Keratinocyte (primary cell): ENCODE results near the gene CHI3L1. TPM values are rescaled to one million over a fixed set of nuclear protein-coding genes. Genes with fewer than 3 reads are reported as not detected.
A peak's percentile ranks its signal among the peaks of the same experiment; 100 is the strongest.

Experiments
- DNase-seq: peaks from one replicate; pipeline ENCODE4 v3.0.0-alpha.2; 2011; ENCODE audit warnings: low read depth, missing footprints, low spot score
- FAIRE-seq: peaks from 2 replicates; lab custom pipeline; 2011; peaks lifted over from hg19 to GRCh38; lab: Jason Lieb, UNC
- H2AFZ ChIP-seq: 2 replicates; pipeline ENCODE4 v1.6.0; 2012; ENCODE audit warnings: low read length, control low read depth, inconsistent platforms; ENCODE audit not compliant: control insufficient read depth
- H3K27ac ChIP-seq: 2 replicates; pipeline ENCODE4 v1.5.1; 2011; ENCODE audit warnings: low read length; ENCODE audit not compliant: control insufficient read depth, insufficient read depth
- H3K27me3 ChIP-seq: 3 replicates; pipeline ENCODE4 v1.6.0; 2011; ENCODE audit warnings: low read length; ENCODE audit not compliant: control insufficient read depth, insufficient read depth; ENCODE audit errors: extremely low read depth
- H3K36me3 ChIP-seq, 2 experiments: 2 replicates in 1 of 2; 3 replicates in 1 of 2; pipeline ENCODE4 v1.5.1; 2011; ENCODE audit warnings: low read length in 2 of 2, mild to moderate bottlenecking in 1 of 2; ENCODE audit not compliant: control insufficient read depth in 2 of 2, insufficient read depth in 2 of 2; ENCODE audit errors: extremely low read depth in 1 of 2
- H3K4me1 ChIP-seq: 3 replicates; pipeline ENCODE4 v1.5.1; 2011; ENCODE audit warnings: low read length; ENCODE audit not compliant: control insufficient read depth, insufficient read depth; ENCODE audit errors: extremely low read depth
- H3K4me2 ChIP-seq: 3 replicates; pipeline ENCODE4 v1.6.0; 2011; ENCODE audit warnings: low read depth, low read length; ENCODE audit not compliant: control insufficient read depth, insufficient read depth; ENCODE audit errors: extremely low read depth
- H3K4me3 ChIP-seq, 3 experiments: fragments of 200-600 bp in 1 of 3; sonication (generic) in 1 of 3; 2 replicates in 2 of 3; 3 replicates in 1 of 3; pipeline ENCODE4 v1.5.1; 2011 to 2016; ENCODE audit warnings: low read length in 3 of 3, mild to moderate bottlenecking in 3 of 3, control low read depth in 2 of 3, inconsistent platforms in 1 of 3, low read depth in 1 of 3, mixed read lengths in 1 of 3, mixed run types in 1 of 3, moderate library complexity in 1 of 3; ENCODE audit not compliant: control insufficient read depth in 2 of 3, insufficient read depth in 2 of 3; ENCODE audit errors: extremely low read depth in 1 of 3
- H3K79me2 ChIP-seq: 2 replicates; pipeline ENCODE4 v1.6.0; 2012; ENCODE audit warnings: low read length; ENCODE audit not compliant: control insufficient read depth, insufficient read depth
- H3K9ac ChIP-seq: 3 replicates; pipeline ENCODE4 v1.6.0; 2011; ENCODE audit warnings: low read length; ENCODE audit not compliant: control insufficient read depth, insufficient read depth; ENCODE audit errors: extremely low read depth
- H3K9me1 ChIP-seq: 3 replicates; pipeline ENCODE4 v1.6.0; 2011; ENCODE audit warnings: low read length; ENCODE audit not compliant: control insufficient read depth, insufficient read depth; ENCODE audit errors: extremely low read depth
- H3K9me3 ChIP-seq: 2 replicates; pipeline ENCODE4 v1.5.1; 2012; ENCODE audit warnings: low read depth, low read length; ENCODE audit not compliant: control insufficient read depth
- H4K20me1 ChIP-seq: 3 replicates; pipeline ENCODE4 v1.6.0; 2011; ENCODE audit warnings: low read length; ENCODE audit not compliant: control insufficient read depth, insufficient read depth; ENCODE audit errors: extremely low read depth
- CTCF ChIP-seq, 3 experiments: IDR thresholded peaks in 1 of 3; conservative IDR thresholded peaks in 1 of 3; optimal IDR thresholded peaks in 1 of 3; 2 replicates in 2 of 3; 3 replicates in 1 of 3; pipeline versions ENCODE3 to v1.5.1; 2011; ENCODE audit warnings: low read length in 3 of 3, mild to moderate bottlenecking in 3 of 3, moderate library complexity in 2 of 3, control low read depth in 1 of 3, inconsistent platforms in 1 of 3; ENCODE audit not compliant: insufficient read depth in 2 of 3; ENCODE audit errors: extremely low read depth in 1 of 3
- EZH2 ChIP-seq: IDR thresholded peaks from one replicate; pipeline ENCODE4 v1.6.1; 2012; ENCODE audit warnings: inconsistent platforms, mild to moderate bottlenecking, low read length, moderate library complexity
- dilution Hi-C: fragments of 300-500 bp; cut with MboI; formaldehyde crosslinking; loops from one replicate; pipeline ENCODE4 v1.7.0; 2020; ENCODE audit warnings: low sequenced_read_pairs; ENCODE audit not compliant: extremely low pct_ligation_motif_present
- polyA plus RNA-seq, 5 experiments: library from polyadenylated mRNA; depleted of rRNA in 3 of 5; stranded (reverse) in 3 of 5; stranded (forward) in 1 of 5; unstranded in 1 of 5; fragments of >200 nt; gene quantifications; 1 replicate in 1 of 5; 2 replicates in 3 of 5; 3 replicates in 1 of 5; pipeline versions ENCODE4 v1.2.1 to v1.2.3, GENCODE V29; 2011 to 2012; ENCODE audit warnings: missing spikeins in 2 of 5, low read depth in 1 of 5, low replicate concordance in 1 of 5

The CHI3L1 gene
- polyA plus RNA-seq, 1 donor (not counting 4 experiments of a cell fraction or from before 2014, with no cell fraction given), result 0.20 TPM

- Histone ChIP-seq H3K79me2 (no peaks in the 10 kb centered on the region), H3K4me2 (no peak overlapping the region), H3K9ac (no peak overlapping the region), H4K20me1 (no peaks in the 10 kb centered on the region), H3K36me3 (no peaks in the 10 kb centered on the region), H2AFZ (no peak overlapping the region), H3K9me1 (no peaks in the 10 kb centered on the region), H3K27ac (no peak overlapping the region), H3K9me3 (no peaks in the 10 kb centered on the region), H3K27me3 (peaks cover 5% of the 10 kb centered on the region), H3K4me3 (no peak overlapping the region), H3K4me1 (no peaks in the 10 kb centered on the region)
- dilution Hi-C loops, result no loop called here
- DNase-seq, result no peak
- FAIRE-seq, result no peak
- TF ChIP-seq CTCF (optimal IDR thresholded peaks at IDR 0.05 in 1 of 3, IDR thresholded peaks at IDR 0.05 in 1 of 3, conservative IDR thresholded peaks at IDR 0.05 in 1 of 3; ENCODE audit: extremely low read depth in 1 of 3, insufficient read depth in 2 of 3, low read length in 3 of 3) (no peak), EZH2 (no peak)
These were observed 14.4 kb upstream of the CHI3L1 start for GRCh38 chr1:203200916-203201315.

GRCh38 chr1:203199816-203200571 lies 13.5 kb upstream of the CHI3L1 start:
- H3K79me2 ChIP-seq, result no peaks in the 10 kb centered on the region
- H3K9ac ChIP-seq, result no peak overlapping the region
- no peak overlapping the region for H3K27ac ChIP-seq
- H2AFZ ChIP-seq, result no peak overlapping the region
- dilution Hi-C loops, result no loop called here
- H4K20me1 ChIP-seq, result no peaks in the 10 kb centered on the region
- no peaks in the 10 kb centered on the region for H3K9me1 ChIP-seq
- FAIRE-seq (no peak), DNase-seq (peak; percentile 11)
- no peaks in the 10 kb centered on the region for H3K9me3 ChIP-seq
- no peaks in the 10 kb centered on the region for H3K4me1 ChIP-seq
- peaks cover 5% of the 10 kb centered on the region for H3K27me3 ChIP-seq
- TF ChIP-seq CTCF (optimal IDR thresholded peaks at IDR 0.05 in 1 of 3, IDR thresholded peaks at IDR 0.05 in 1 of 3, conservative IDR thresholded peaks at IDR 0.05 in 1 of 3; ENCODE audit: extremely low read depth in 1 of 3, insufficient read depth in 2 of 3, low read length in 3 of 3) (no peak), EZH2 (no peak)
- H3K36me3 ChIP-seq, result no peaks in the 10 kb centered on the region
- H3K4me2 ChIP-seq, result no peak overlapping the region
- H3K4me3 ChIP-seq, result no peak overlapping the region
